GM19397 (cell line): ENCODE results near the gene DMKN.
"Not testable (repeated sequence)": the region's sequence is repeated elsewhere in the genome, so short reads cannot be mapped to it uniquely, and the experiment has no call there.

ENCODE experiments used
- ATAC-seq: cut with Tn5 transposase; IDR thresholded peaks from one replicate; pipeline ENCODE4 v1.9.1; 2021; ENCODE audit warnings: mild to moderate bottlenecking, moderate library complexity; ENCODE audit not compliant: unreplicated experiment

Gene DMKN

GRCh38 chr19:35501684-35502083 is 11.8 kb downstream of the DMKN start:
- no peak for ATAC-seq

- no peak for ATAC-seq
These were observed 12.8 kb downstream of the DMKN start for GRCh38 chr19:35500611-35501010.

- no peak for ATAC-seq
These were observed 14.4 kb downstream of the DMKN start for GRCh38 chr19:35498984-35499527.

GRCh38 chr19:35498220-35498619 is 15.2 kb downstream of the DMKN start:
- ATAC-seq, result no peak

- ATAC-seq, result no peak
These were observed 16.0 kb downstream of the DMKN start for GRCh38 chr19:35497406-35497805.

- no peak for ATAC-seq
These were observed 18.1 kb downstream of the DMKN start for GRCh38 chr19:35495107-35496064.

- ATAC-seq, result no peak
These were observed 19.5 kb downstream of the DMKN start for GRCh38 chr19:35493971-35494370.

- no peak for ATAC-seq
These were observed 21.6 kb downstream of the DMKN start for GRCh38 chr19:35491836-35492360.

- no peak for ATAC-seq
These were observed 23.1 kb downstream of the DMKN start, which contains the start of gene KRTDAP for GRCh38 chr19:35490364-35490763. TSS of gene KRTDAP (minus strand) at chr19:35490464. CDS start at chr19:35490442, 22 bp downstream.

GRCh38 chr19:35488677-35489076 is 24.8 kb downstream of the DMKN start:
- ATAC-seq, result no peak

- no peak for ATAC-seq
These were observed 25.7 kb downstream of the DMKN start for GRCh38 chr19:35487656-35488182.

GRCh38 chr19:35486268-35486708 is 27.2 kb downstream of the DMKN start:
- ATAC-seq, result no peak

GRCh38 chr19:35484252-35485036 is 29.0 kb downstream of the DMKN start:
- ATAC-seq, result peak; percentile 75

GRCh38 chr19:35483089-35483488 is 30.4 kb downstream of the DMKN start:
- ATAC-seq, result no peak

- ATAC-seq, result no peak
These were observed 34.4 kb downstream of the DMKN start for GRCh38 chr19:35478794-35479677.

- no peak for ATAC-seq
These were observed 37.3 kb downstream of the DMKN start for GRCh38 chr19:35476149-35476548.

- ATAC-seq, result not testable (repeated sequence)
These were observed 38.9 kb downstream of the DMKN start for GRCh38 chr19:35474594-35474993.

GRCh38 chr19:35474104-35474503 is 39.3 kb downstream of the DMKN start:
- no peak for ATAC-seq

- ATAC-seq, result no peak
These were observed 41.5 kb downstream of the DMKN start for GRCh38 chr19:35471946-35472345.

GRCh38 chr19:35471075-35471474 is 42.4 kb downstream of the DMKN start:
- not testable (repeated sequence) for ATAC-seq
